Measurements from ENCODE around the gene TIAM2.

TIAM2 gene

GRCh38 chr6:155026706-155027045, 31.6 kb downstream of the TIAM2 start:
- TF ChIP-seq CTCF (IDR thresholded peaks at IDR 0.05; ENCODE audit: extremely low read depth, insufficient read depth, missing control alignments), result no peak
- in situ Hi-C loops (cut with MboI; ENCODE audit: low pct_unique_long_range_greater_than_20kb, low sequenced_read_pairs, unreplicated experiment), result no loop called here
- no peak for DNase-seq (ENCODE audit: low spot score)

- in situ Hi-C loops (cut with MboI; ENCODE audit: low pct_unique_long_range_greater_than_20kb, low sequenced_read_pairs, unreplicated experiment), result no loop called here
- no peak for DNase-seq (ENCODE audit: low spot score)
- TF ChIP-seq CTCF (IDR thresholded peaks at IDR 0.05; ENCODE audit: extremely low read depth, insufficient read depth, missing control alignments), result no peak
Measured at GRCh38 chr6:155030148-155030720, 35.1 kb downstream of the TIAM2 start.

- in situ Hi-C loops (cut with MboI; ENCODE audit: low pct_unique_long_range_greater_than_20kb, low sequenced_read_pairs, unreplicated experiment), result no loop called here
- no peak for TF ChIP-seq CTCF (IDR thresholded peaks at IDR 0.05; ENCODE audit: extremely low read depth, insufficient read depth, missing control alignments)
- DNase-seq (ENCODE audit: low spot score), result no peak
Measured at GRCh38 chr6:155031091-155031490, 36.0 kb downstream of the TIAM2 start.

GRCh38 chr6:155033021-155033791, 38.1 kb downstream of the TIAM2 start:
- TF ChIP-seq CTCF (IDR thresholded peaks at IDR 0.05; ENCODE audit: extremely low read depth, insufficient read depth, missing control alignments), result no peak
- in situ Hi-C loops (cut with MboI; ENCODE audit: low pct_unique_long_range_greater_than_20kb, low sequenced_read_pairs, unreplicated experiment), result no loop called here
- DNase-seq (ENCODE audit: low spot score), result no peak

- no peak for TF ChIP-seq CTCF (IDR thresholded peaks at IDR 0.05; ENCODE audit: extremely low read depth, insufficient read depth, missing control alignments)
- in situ Hi-C loops (cut with MboI; ENCODE audit: low pct_unique_long_range_greater_than_20kb, low sequenced_read_pairs, unreplicated experiment), result no loop called here
- no peak for DNase-seq (ENCODE audit: low spot score)
Measured at GRCh38 chr6:155036907-155037306, 41.8 kb downstream of the TIAM2 start.

GRCh38 chr6:155038104-155038503, 43.0 kb downstream of the TIAM2 start:
- in situ Hi-C loops (cut with MboI; ENCODE audit: low pct_unique_long_range_greater_than_20kb, low sequenced_read_pairs, unreplicated experiment), result no loop called here
- DNase-seq (ENCODE audit: low spot score), result no peak
- no peak for TF ChIP-seq CTCF (IDR thresholded peaks at IDR 0.05; ENCODE audit: extremely low read depth, insufficient read depth, missing control alignments)
